ENCODE results near the gene COBLL1. TPM values are rescaled to one million over a fixed set of nuclear protein-coding genes. Genes with fewer than 3 reads are reported as not detected.
"Not testable (repeated sequence)": the region's sequence is repeated elsewhere in the genome, so short reads cannot be mapped to it uniquely, and the experiment has no call there.

The COBLL1 gene
- total RNA-seq, 1 donor from 2014 or later = 1.0 TPM

- no peak for DNase-seq (ENCODE audit: low spot score)
- Histone ChIP-seq H2AFZ (replicated peaks) (no peak overlapping the region), H3K4me1 (no peaks in the 10 kb centered on the region), H3K9ac (no peak overlapping the region), H3K27ac (no peak overlapping the region), H4K20me1 (ENCODE audit: low read depth) (no peaks in the 10 kb centered on the region), H3K4me2 (no peak overlapping the region), H3K79me2 (ENCODE audit: low read depth) (no peaks in the 10 kb centered on the region), H3K4me3 (no peak overlapping the region), H3F3A (ENCODE audit: low read depth) (no peaks in the 10 kb centered on the region), H3K9me3 (ENCODE audit: low read depth) (no peaks in the 10 kb centered on the region), H3K36me3 (no peaks in the 10 kb centered on the region), H3K27me3 (no peaks in the 10 kb centered on the region)
- Mint-ChIP-seq H3K4me1 (peaks cover 6% of the 10 kb centered on the region), H3K9me3 (no peaks in the 10 kb centered on the region), H3K27me3 (ENCODE audit: insufficient read depth, low read depth) (no peaks in the 10 kb centered on the region), H3K27ac (no peak overlapping the region), H3K4me3 (no peak overlapping the region), H3K36me3 (no peaks in the 10 kb centered on the region)
- no peak for TF ChIP-seq CTCF (IDR thresholded peaks at IDR 0.05)
- no peak for TF ChIP-seq EZH2phosphoT487 (IDR thresholded peaks at IDR 0.05)
- no peak for TF ChIP-seq EZH2 (IDR thresholded peaks at IDR 0.05)
Observed at GRCh38 chr2:164869420-164869772, 27.8 kb upstream of the COBLL1 start.

- Histone ChIP-seq H3F3A (ENCODE audit: low read depth) (no peaks in the 10 kb centered on the region), H3K79me2 (ENCODE audit: low read depth) (no peaks in the 10 kb centered on the region), H4K20me1 (ENCODE audit: low read depth) (no peaks in the 10 kb centered on the region), H2AFZ (replicated peaks) (no peak overlapping the region), H3K4me3 (no peak overlapping the region), H3K4me1 (no peaks in the 10 kb centered on the region), H3K9ac (no peak overlapping the region), H3K27ac (no peak overlapping the region), H3K4me2 (no peak overlapping the region), H3K9me3 (ENCODE audit: low read depth) (no peaks in the 10 kb centered on the region), H3K36me3 (no peaks in the 10 kb centered on the region), H3K27me3 (no peaks in the 10 kb centered on the region)
- Mint-ChIP-seq H3K36me3 (no peaks in the 10 kb centered on the region), H3K4me3 (no peak overlapping the region), H3K4me1 (peaks cover 6% of the 10 kb centered on the region), H3K27ac (no peak overlapping the region), H3K27me3 (ENCODE audit: insufficient read depth, low read depth) (no peaks in the 10 kb centered on the region), H3K9me3 (no peaks in the 10 kb centered on the region)
- TF ChIP-seq CTCF (IDR thresholded peaks at IDR 0.05) (no peak), EZH2phosphoT487 (IDR thresholded peaks at IDR 0.05) (no peak), EZH2 (IDR thresholded peaks at IDR 0.05) (no peak)
- DNase-seq (ENCODE audit: low spot score) = no peak
Observed at GRCh38 chr2:164868563-164869419, 27.2 kb upstream of the COBLL1 start.

GRCh38 chr2:164867779-164868397 is 26.3 kb upstream of the COBLL1 start:
- H2AFZ ChIP-seq (replicated peaks) = no peak overlapping the region
- no peaks in the 10 kb centered on the region for H3K4me1 ChIP-seq
- Mint-ChIP-seq H3K36me3 (no peaks in the 10 kb centered on the region), H3K4me1 (peaks cover 6% of the 10 kb centered on the region), H3K4me3 (no peak overlapping the region), H3K27ac (no peak overlapping the region), H3K9me3 (no peaks in the 10 kb centered on the region), H3K27me3 (ENCODE audit: insufficient read depth, low read depth) (no peaks in the 10 kb centered on the region)
- no peaks in the 10 kb centered on the region for H4K20me1 ChIP-seq (ENCODE audit: low read depth)
- no peaks in the 10 kb centered on the region for H3F3A ChIP-seq (ENCODE audit: low read depth)
- TF ChIP-seq EZH2phosphoT487 (IDR thresholded peaks at IDR 0.05) (no peak), CTCF (IDR thresholded peaks at IDR 0.05) (no peak), EZH2 (IDR thresholded peaks at IDR 0.05) (no peak)
- no peak overlapping the region for H3K27ac ChIP-seq
- no peak for DNase-seq (ENCODE audit: low spot score)
- no peaks in the 10 kb centered on the region for H3K36me3 ChIP-seq
- no peak overlapping the region for H3K4me2 ChIP-seq
- no peak overlapping the region for H3K9ac ChIP-seq
- H3K27me3 ChIP-seq = no peaks in the 10 kb centered on the region
- H3K4me3 ChIP-seq = no peak overlapping the region
- H3K79me2 ChIP-seq (ENCODE audit: low read depth) = no peaks in the 10 kb centered on the region
- no peaks in the 10 kb centered on the region for H3K9me3 ChIP-seq (ENCODE audit: low read depth)

GRCh38 chr2:164866381-164866780 is 24.8 kb upstream of the COBLL1 start:
- H3K4me1 ChIP-seq; H3K4me2 ChIP-seq; DNase-seq (ENCODE audit: low spot score); H4K20me1 ChIP-seq (ENCODE audit: low read depth); H3K36me3 ChIP-seq; H3K9ac ChIP-seq; H3K4me1 Mint-ChIP-seq; H3K27me3 Mint-ChIP-seq (ENCODE audit: insufficient read depth, low read depth); H3K27ac Mint-ChIP-seq; H3K27ac ChIP-seq; H3K79me2 ChIP-seq (ENCODE audit: low read depth); H3F3A ChIP-seq (ENCODE audit: low read depth); H3K4me3 Mint-ChIP-seq; H3K27me3 ChIP-seq; H3K9me3 Mint-ChIP-seq; H3K36me3 Mint-ChIP-seq; H2AFZ ChIP-seq (replicated peaks); H3K4me3 ChIP-seq; H3K9me3 ChIP-seq (ENCODE audit: low read depth): not testable (repeated sequence)

Data from neural progenitor cell (in vitro differentiated cells).